Measurements from ENCODE around the gene THRA.

The THRA gene

GRCh38 chr17:40100669-40101366 is 38.1 kb downstream of the THRA start:
- DNase-seq, result peak; percentile 94

DNA sequence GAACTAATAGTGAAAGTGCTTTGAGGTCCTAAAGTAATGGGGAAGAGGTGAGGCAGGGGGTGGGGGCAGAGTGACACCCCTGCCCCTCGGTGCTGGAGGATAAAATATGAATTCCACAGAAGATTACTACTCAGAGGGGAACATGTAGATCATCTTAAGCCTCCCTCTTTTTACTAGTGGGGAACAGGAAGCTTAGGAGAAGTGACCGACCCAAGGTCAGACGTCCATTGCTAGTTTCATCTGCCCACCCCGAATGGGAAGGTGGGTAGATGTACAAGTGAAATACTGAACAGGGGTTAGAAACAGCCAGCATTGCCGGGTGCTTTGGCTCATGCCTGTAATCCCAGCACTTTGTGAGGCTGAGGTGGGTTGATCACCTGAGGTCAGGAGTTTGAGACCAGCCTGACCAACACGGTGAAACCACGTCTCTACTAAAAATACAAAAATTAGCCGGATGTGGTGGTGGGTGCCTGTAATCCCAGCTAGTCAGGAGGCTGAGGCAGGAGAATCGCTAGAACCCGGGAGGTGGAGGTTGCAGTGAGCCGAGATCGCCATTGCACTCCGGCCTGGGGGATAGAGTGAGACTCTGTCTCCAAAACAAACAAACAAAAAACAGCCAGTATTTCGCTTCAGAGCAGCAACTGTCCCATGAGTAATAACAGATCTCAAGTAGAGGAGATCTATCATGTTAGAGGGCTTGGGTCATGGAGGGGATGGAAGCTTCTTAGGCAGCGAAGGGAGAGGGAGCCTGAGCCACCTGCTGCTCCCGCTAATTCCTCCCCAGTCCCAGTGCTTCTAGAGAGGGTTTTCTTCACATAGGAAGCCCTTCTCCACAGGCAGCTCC is 38.8 kb downstream of the THRA start:
- DNase-seq, result peak in 1 of 2 donors; percentile 39

GRCh38 chr17:40103071-40103661 is 40.4 kb downstream of the THRA start:
- DNase-seq, result no peak

DNA sequence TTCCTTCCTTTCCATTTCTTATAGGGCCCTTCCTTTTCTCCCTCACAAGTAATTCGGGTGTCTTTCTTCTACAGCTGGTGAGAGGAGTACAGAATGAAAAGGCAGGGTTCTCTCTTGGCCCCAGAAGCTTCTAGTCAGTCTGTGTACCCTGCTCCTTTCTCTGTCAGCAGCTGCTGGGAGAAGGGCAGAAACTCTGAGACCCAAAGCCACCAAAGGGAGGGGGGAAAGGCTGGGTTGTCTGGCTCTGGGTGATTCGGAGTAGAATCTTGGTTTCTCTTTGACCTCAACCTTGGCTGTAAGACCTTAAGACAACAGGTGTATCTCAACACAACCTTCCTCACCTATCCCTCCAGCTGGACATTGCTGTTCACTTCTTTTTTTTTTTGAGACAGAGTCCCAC is 40.9 kb downstream of the THRA start:
- DNase-seq, result no peak

GRCh38 chr17:40104594-40105486 is 42.1 kb downstream of the THRA start:
- DNase-seq, result no peak

DNA sequence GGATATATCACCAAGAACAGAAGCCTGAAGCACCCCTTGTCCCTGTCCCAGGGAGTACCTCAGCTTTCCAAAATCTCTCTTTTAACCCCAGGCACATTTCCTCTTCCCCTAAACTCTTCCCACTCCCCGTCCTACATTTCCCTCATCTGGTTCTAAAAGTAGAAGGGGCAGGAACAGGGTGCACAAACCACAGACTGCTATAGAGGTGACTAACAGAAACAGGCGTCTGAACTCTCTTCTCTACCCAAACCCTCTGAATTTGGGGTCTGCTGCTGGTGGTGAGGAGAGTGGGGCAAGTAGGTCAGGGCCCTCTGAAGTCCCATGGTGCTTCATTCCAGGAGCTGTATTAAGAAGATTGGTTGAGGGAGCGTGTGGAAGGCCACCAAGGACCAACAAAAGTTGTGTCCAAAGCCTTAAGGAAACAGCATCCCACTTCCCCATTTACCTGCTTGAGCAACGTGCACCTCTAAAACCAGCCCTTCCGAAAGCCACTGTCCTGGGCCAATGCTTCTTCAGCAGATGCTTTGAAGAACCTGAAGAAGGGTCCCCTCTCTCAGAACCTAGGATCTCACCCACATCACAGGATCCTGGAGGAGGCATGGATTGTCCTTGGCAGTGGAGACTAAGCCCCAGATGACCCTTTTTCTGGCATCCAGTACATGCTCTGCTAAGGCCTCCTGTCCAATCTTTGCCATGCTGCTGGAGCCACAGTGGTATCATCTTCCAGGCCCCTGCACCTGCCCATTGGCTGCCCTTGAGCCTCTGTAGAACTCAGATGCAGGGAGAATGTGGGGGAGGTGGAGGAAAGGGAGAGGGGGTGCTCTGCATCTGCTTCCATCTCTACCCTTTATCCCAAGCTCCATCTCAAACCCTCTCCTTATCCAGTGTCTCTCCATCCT is 43.3 kb downstream of the THRA start:
- DNase-seq, result no peak

- DNase-seq, result no peak
Measured at GRCh38 chr17:40106760-40107521, 44.2 kb downstream of the THRA start.

DNA sequence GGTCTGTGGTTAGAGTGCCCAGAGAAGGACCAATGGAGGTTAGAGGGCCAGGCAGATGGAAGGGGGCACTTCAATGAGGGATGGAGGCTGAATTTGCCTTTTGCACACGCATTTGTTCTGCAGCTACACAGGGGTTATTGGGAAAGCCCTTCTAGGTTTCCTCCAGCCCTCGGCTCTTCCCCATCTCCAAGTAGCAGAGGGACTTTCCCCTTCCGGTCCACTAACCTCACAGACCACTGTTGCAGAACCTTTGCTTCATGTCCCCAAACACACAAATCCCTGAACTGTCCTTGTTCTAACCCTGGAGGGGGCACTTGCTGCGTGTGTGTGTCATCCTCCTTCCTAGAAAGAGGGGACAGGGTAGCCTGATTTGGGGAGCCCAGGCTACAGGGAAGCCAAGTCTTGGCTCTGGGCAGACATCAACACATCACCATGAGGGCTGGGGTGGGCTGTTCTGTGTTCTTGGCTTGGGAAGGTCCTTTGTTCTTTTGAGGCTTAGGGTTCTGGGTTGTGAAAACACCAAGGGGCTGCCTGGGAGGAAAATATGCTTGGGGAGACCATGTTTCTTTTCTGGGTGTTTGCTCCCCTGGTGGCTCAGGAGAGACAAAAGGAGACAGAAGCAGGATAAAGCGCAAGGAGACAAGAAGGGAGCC is 44.9 kb downstream of the THRA start:
- DNase-seq, result peak; percentile 37 to 40

- peak in 1 of 2 donors; percentile 29 for DNase-seq
Measured at GRCh38 chr17:40108970-40109824, 46.4 kb downstream of the THRA start.

GRCh38 chr17:40110026-40110845 is 47.5 kb downstream of the THRA start:
- DNase-seq, result no peak

DNA sequence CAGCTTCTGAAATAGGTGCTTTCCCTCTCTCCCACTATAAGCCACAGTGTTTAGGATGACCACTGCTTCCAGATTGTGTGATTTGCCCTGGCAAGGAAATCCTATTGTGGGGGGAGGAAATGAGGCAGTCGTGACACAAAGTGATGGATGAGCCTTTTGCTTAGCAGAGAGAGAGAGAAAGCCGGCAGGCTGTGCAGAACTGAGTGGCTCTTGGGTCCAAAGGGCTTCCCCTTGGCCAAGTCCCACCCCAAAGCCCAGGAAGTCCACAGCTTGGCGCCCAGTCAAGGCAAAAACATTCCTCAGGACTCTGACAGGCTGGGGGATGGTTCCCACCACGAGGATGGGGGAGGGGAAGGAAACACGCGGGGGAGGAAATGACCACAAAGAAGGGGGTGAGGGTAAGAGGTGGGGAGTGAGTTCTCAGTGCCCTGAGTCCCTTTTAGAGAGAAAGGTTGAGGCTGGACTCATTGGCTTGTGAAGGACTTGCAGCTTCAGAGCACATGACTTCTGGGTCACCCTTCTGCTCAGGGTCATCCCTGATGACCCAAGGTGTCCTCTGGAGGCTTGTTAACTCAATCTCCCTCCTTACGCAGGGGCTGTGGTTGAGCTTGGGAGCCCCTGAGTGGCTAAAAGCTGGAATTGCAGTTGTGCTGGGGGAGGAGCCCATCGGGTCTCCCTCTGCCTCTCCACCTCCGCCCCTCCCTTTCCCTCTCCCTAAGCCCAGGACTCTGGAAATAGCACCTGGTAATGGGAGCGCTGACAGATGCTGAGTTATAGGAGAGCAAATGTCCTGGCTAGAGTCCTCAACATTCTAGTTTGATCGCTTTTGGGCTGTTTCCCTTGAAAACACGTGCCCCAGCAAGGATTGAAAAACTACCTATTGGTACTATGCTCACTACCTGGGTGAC is 48.7 kb downstream of the THRA start:
- DNase-seq, result peak; percentile 79 to 81

DNA sequence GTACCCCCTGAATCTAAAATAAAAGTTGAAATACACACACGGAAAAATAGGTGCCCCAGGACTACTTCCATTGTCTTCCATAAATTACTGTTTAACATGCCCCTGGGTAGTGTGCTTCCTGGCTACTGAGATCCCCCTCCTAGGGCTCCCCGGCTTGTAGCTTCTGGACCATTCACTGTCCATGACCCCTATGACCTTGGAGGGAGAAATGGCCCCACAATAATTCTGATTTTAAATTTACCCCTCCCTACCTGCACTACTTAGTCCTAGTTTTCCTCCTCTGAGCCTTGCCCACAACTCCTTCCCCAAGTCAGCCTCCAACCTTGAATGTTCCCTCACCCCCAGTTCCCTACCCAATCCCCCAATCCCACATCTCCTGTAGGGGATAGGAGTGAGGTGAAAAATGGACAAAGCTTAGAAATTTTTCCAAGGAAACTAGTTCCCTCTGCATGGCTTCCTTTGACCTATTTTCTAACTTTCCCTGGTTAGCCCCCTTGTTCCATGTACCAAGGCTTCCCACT is 49.5 kb downstream of the THRA start:
- DNase-seq, result no peak

DNA sequence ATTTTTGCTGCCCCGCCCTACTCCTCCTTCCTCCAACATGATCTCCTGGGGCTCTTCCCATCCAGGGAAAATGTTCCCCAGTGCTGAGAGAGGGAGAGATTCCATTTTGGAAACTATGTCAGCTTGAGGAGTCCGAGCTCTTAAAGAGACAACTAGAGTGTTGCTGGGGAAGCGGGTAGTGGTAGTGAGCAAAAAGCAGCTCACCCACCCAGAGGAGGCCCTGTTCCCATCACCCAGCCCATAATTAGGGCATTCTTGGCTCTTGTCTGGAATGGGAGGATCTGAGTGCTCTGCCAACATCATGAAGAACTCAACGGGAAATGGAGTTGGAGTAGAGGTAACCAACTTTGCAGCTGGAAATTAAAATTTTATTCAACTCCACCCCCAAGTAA is 49.9 kb downstream of the THRA start:
- no peak for DNase-seq

DNA sequence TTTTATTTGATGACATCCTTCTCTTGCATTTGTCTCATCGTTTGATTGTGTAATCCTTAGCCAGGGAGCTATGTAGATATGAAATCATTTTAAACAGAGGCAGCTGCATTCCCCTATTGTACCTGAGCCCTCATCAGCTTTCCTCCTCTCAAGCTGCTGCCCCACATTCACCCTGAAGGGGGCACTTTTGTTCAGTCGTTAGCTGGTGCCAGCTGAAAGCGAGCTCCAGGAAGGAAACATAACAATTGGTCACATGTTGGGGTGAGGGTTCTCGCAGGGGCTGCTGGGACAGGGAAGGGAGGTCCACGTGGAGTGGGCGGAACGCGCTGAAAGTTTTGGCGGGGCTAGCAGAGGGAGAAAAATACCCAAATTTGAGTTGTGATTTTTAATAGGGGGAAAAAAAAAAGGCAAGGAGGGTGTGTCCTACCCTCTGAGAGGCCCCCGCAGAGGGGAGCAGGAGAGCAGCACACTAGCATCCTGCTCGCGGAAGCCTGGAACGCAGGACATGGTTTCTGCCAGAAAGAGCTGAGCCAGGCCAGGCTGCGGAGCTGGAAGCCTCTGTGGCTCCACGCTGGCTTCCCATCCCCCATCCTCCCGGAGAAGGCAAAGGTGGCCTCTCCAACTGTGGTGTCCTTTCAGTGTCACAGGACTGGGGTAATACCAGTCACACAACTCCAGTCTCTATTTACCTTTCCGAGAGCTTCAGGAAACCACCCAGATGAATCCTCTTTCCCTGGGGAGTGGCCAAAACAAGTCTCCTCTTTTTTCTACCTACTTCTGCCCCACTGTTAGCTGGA is 50.5 kb downstream of the THRA start:
- DNase-seq, result peak; percentile 94 to 96

DNA sequence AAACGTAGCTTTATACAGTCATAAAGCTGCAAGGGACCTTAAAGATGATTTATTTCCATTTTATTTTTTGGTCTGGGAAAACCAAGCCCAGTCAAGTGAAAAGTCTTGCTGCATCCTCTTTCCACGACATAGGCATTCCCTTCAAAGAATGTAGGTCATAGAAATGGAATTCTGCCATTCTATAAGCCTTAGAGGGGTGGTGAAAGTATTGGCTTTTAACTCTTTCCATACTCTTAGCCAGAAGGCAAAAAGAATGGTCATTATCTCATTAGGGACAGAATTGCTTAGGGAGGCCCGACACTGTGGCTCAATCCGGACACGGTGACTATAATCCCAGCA is 51.1 kb downstream of the THRA start:
- no peak for DNase-seq

DNA sequence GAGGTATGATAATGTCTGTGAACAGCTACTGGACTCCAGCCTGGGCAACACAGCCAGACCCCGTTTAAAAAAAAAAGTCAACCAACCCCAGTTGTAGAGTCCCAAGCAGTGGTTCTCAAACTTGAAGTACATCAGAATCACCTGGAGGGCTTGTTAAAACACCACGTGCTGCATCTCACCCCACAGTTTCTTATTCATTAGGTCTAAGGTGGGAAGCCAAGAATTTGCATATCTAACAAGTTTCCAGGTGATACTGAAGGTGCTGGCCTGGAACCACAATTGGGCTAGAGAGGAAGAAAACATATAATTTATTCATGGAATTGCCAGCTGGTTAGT is 52.3 kb downstream of the THRA start:
- DNase-seq, result no peak

All from CD4-positive, alpha-beta T cell treated with Interleukin-4 for 1 hour (primary cell).